Epithelial cell of alveolus of lung (primary cell): ENCODE measurements around the gene IGSF10. TPM values are rescaled to one million over a fixed set of nuclear protein-coding genes. Genes with fewer than 3 reads are reported as not detected.

ENCODE experiments used
- total RNA-seq: library from RNA; depleted of rRNA; stranded (reverse); fragments of >200 nt; gene quantifications from 2 replicates; pipeline ENCODE4 v1.2.1, GENCODE V29; 2015

Gene IGSF10
- 1.6 and 3.7 TPM in 2 replicates for total RNA-seq

GRCh38 chr3:151460774-151461450, at the start of gene IGSF10:
IGSF10 (minus strand) TSS chr3:151461061; CDS start chr3:151458709, 2,352 bp downstream.

Other genes starting within 250 kb of the IGSF10 start
- not detected in 2 replicates for gene P2RY14, start 182.5 kb downstream of the IGSF10 start, total RNA-seq
- 2.8 TPM in 1 of 2 replicates, not detected in the other for gene GPR87, start 144.2 kb downstream of the IGSF10 start, total RNA-seq
- gene P2RY13, start 131.5 kb downstream of the IGSF10 start, total RNA-seq: not detected in 2 replicates
- not detected in 2 replicates for gene P2RY12, start 76.3 kb downstream of the IGSF10 start, total RNA-seq